ENCODE measurements around the gene ACAP2. TPM values are rescaled to one million over a fixed set of nuclear protein-coding genes. Genes with fewer than 3 reads are reported as not detected.
"Not testable (repeated sequence)": the region's sequence is repeated elsewhere in the genome, so short reads cannot be mapped to it uniquely, and the experiment has no call there.

Gene ACAP2
- total RNA-seq, 1 donor from 2014 or later, result 14.3 TPM

- Histone ChIP-seq H3K4me1 (peaks cover 12% of the 10 kb centered on the region), H3K9me3 (replicated peaks) (no peaks in the 10 kb centered on the region), H3K27ac (replicated peaks) (no peak overlapping the region), H3K4me3 (no peak overlapping the region), H3K36me3 (peaks cover 10% of the 10 kb centered on the region), H3K27me3 (ENCODE audit: low read depth) (no peaks in the 10 kb centered on the region)
- no peak for TF ChIP-seq CTCF (IDR thresholded peaks at IDR 0.05; ENCODE audit: borderline replicate concordance)
- DNase-seq, result no peak
- intact Hi-C loops (cut with micrococcal nuclease), result no loop called here
These were observed 35.0 kb downstream of the ACAP2 start for GRCh38 chr3:195407531-195408409.

DNA sequence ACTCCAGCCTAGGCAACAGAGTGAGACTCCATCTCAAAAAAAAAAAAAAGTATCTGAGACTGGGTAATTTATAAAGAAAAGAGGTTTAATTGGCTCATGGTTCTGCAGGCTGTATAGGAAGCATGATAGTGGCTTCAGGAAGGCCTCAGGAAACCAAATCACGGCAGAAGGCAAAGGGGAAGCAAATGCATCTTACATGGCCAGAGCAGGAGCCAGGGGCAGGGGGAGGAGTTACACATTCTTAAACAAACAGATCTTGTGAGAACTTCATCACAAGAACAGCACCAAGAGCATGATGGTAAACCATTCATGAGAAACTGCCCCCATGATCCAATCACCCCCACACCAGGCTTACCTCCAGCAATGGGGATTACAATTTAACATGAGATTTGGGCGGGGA is 37.2 kb downstream of the ACAP2 start:
- intact Hi-C loops (cut with micrococcal nuclease), result no loop called here
- TF ChIP-seq CTCF (IDR thresholded peaks at IDR 0.05; ENCODE audit: borderline replicate concordance), result no peak

GRCh38 chr3:195403841-195404408 is 38.9 kb downstream of the ACAP2 start:
- TF ChIP-seq CTCF (IDR thresholded peaks at IDR 0.05; ENCODE audit: borderline replicate concordance), result no peak
- peaks cover 7% of the 10 kb centered on the region for H3K4me1 ChIP-seq
- intact Hi-C loops (cut with micrococcal nuclease), result no loop called here

More for the DNA sequence above, 37.2 kb downstream of the ACAP2 start:
- Histone ChIP-seq H3K27me3 (ENCODE audit: low read depth) (no peaks in the 10 kb centered on the region), H3K36me3 (peaks cover 7% of the 10 kb centered on the region), H3K4me3 (no peak overlapping the region), H3K4me1 (peaks cover 7% of the 10 kb centered on the region), H3K27ac (replicated peaks) (no peak overlapping the region), H3K9me3 (replicated peaks) (no peaks in the 10 kb centered on the region)
- DNase-seq, result no peak

DNA sequence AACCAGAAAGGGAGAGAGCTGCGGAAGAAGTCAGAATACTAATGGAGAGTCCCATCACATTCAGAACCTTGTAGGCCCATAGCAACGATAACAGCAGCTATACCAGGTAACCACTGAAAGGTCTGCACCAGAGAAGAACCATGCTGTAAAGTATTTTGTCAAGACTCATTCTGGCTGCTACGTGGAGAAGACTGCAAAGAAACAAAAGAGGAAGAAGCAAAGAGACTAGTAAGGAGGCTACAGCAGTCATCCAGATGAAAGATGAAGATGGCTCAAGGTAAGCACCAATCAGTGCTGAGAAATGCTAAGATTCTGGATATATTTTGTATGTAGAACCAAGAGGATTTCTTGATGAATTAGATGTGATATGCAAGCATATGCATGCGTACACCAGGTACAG is 39.6 kb downstream of the ACAP2 start:
- H3K9me3 ChIP-seq (replicated peaks), result no peaks in the 10 kb centered on the region

More at GRCh38 chr3:195403841-195404408, 38.9 kb downstream of the ACAP2 start:
- Histone ChIP-seq H3K9me3 (replicated peaks) (no peaks in the 10 kb centered on the region), H3K27ac (replicated peaks) (no peak overlapping the region), H3K36me3 (no peaks in the 10 kb centered on the region), H3K4me3 (no peak overlapping the region), H3K27me3 (ENCODE audit: low read depth) (no peaks in the 10 kb centered on the region)
- DNase-seq, result no peak

GRCh38 chr3:195401943-195402342 is 40.9 kb downstream of the ACAP2 start:
- TF ChIP-seq CTCF (IDR thresholded peaks at IDR 0.05; ENCODE audit: borderline replicate concordance), result no peak
- no peaks in the 10 kb centered on the region for H3K27me3 ChIP-seq (ENCODE audit: low read depth)

More for the DNA sequence above, 39.6 kb downstream of the ACAP2 start:
- no peak for DNase-seq
- H3K4me1 ChIP-seq, result peaks cover 7% of the 10 kb centered on the region
- no peak overlapping the region for H3K27ac ChIP-seq (replicated peaks)
- intact Hi-C loops (cut with micrococcal nuclease), result no loop called here
- no peaks in the 10 kb centered on the region for H3K27me3 ChIP-seq (ENCODE audit: low read depth)
- H3K36me3 ChIP-seq, result no peaks in the 10 kb centered on the region
- TF ChIP-seq CTCF (IDR thresholded peaks at IDR 0.05; ENCODE audit: borderline replicate concordance), result no peak
- no peak overlapping the region for H3K4me3 ChIP-seq

GRCh38 chr3:195398460-195398859 is 44.4 kb downstream of the ACAP2 start:
- H3K4me1 ChIP-seq, result peaks cover 35% of the 10 kb centered on the region
- H3K36me3 ChIP-seq; DNase-seq; H3K27me3 ChIP-seq (ENCODE audit: low read depth); intact Hi-C loops (cut with micrococcal nuclease); H3K9me3 ChIP-seq (replicated peaks); H3K4me3 ChIP-seq; H3K27ac ChIP-seq (replicated peaks): not testable (repeated sequence)

More at GRCh38 chr3:195401943-195402342, 40.9 kb downstream of the ACAP2 start:
- DNase-seq, result no peak
- Histone ChIP-seq H3K4me3 (no peak overlapping the region), H3K27ac (replicated peaks) (no peak overlapping the region), H3K36me3 (no peaks in the 10 kb centered on the region), H3K9me3 (replicated peaks) (no peaks in the 10 kb centered on the region), H3K4me1 (peaks cover 14% of the 10 kb centered on the region)
- intact Hi-C loops (cut with micrococcal nuclease), result no loop called here
